Stimulated activated CD8-positive, alpha-beta memory T cell treated with anti-CD3 and anti-CD28 coated beads, Interleukin-4, amount 100 ng/mL, for 4 hours (primary cell): ENCODE results near the gene NAP1L4.

Experiments used
- DNase-seq, 2 donors: peaks; one replicate each; pipeline ENCODE4 v3.0.0-alpha.2; 2020; ENCODE audit warnings: low read depth in 2 of 2, low spot score in 1 of 2

The NAP1L4 gene

DNA sequence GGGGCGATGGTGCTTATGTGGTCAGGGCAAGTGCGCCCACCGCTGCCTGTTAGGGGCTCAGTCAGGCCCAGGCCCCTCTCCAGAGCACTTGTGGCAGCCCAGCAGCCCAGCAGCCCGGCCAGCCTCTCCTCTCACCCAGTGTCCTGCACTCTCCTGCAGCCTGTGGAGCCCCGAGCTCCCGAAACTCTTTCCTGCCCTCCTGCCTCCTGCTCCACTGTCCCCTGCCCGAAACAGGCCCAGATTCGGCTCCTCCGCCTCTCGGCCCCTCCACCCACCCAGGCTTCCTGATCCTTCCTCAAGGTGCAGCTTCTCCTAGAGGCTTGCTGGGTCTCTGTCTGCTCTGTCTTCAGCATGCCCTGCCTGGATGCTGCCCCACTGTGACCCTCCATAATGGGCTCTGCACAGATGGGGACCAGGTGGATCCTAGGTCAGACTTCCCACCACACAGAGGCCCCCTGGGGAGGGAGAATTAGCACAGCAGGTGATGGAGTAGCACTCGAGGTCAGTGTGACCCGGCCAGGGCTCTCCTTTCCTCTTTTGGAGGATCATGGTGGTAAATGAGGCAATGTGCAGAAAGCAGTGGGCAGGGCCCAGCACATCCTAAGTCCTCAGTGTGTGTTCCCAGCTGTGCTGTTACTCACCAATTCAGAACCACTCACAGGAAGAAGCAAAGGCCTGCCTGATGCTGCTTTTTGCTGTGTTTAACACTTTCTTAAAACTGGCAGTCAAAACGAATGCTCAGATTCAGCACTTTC is 18.6 kb upstream of the NAP1L4 start:
- no peak for DNase-seq

DNA sequence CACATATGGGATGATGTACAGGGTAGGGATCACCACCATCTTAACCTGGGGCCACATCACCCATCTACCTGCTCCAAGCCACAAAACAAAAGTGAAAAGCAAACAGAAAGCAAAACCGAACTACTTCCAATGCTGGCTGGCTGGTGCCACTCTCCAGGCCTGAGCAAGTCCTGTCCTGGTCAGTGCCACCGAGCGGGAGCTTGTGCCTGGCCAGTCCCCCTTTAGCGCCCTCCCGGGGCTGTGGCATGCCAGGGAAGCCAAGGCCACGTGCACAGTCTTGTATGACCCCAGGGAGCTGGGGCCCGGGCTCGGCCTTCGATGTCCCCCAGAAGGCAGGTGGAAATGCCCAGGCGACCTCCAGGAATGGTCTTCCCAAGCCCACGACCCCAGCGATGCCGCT is 17.9 kb upstream of the NAP1L4 start:
- no peak for DNase-seq

DNA sequence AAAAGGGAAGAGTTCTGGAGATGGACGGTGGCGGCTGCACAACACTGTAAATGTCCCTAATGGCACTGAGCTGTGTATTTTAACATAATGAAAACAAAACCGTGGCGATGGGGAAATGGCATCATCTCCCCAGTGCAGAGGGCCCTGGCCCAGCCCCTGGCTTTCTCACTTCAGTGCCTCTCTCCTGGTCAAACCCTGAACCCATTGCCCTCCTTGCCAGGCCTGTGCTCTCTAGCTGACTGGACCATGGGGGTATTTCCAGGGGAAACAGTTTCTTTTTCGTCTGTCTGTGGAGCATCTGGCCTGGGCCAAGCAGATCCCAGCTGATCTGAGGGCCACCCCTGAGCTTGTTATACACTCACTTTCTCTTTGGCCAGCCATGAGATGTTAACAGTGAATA is 17.4 kb upstream of the NAP1L4 start:
- DNase-seq: no peak

DNA sequence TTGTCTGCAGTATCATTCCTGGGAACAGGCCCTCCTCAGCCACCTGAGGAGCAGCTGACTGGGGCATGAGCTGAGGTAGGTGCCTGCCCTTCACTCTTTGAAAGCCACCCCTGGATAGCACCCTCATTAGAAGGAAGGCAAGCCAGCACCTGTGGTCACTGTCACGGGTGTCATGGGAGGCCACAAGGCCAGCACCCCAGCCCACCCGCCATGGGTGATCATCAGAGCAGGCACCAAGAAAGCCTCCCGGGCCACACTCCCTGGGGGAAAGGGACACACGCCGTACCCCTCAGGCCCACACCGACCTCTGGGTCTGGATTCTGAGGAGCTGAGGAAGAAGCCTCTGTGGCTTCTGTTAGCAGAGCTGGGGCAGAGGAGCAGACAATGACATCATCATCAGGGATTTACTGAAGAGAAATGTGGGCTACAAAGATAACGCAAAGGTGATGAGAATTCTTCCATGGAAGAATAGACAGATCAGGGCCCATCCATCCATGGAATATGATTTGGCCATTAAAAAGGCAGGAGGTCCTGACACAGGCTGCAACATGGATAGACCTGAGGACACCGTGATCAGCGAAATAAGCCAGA is 16.7 kb upstream of the NAP1L4 start:
- DNase-seq: no peak

DNA sequence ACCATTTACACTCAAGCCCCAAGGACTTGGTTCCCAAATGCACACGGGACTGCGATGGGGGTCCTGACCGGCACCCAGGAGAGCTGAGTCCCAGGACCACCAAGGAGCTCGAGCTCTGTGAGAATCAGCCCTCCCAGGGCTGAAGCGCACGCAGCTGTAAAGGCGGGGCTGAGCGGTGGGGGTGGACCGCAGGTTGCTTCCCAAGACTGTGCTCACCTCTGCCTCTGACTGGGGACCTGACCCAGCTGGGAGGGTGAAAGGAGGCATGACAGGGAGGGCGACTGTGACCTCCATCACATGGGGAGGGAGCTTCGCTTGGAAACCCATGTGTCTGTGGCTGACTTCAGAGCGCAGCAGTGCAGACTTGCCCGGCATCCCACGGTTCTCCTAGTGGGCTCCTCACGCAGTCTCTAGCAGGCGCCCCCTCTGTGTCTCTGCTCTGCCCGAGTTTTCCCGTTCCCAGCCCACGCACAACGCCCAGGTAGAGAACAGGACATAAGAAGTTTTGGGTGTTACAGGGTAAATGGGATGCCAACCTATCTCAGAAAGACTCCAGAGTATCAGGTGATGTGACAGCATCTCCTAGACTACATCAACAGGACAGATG is 15.4 kb upstream of the NAP1L4 start:
- no peak for DNase-seq

DNA sequence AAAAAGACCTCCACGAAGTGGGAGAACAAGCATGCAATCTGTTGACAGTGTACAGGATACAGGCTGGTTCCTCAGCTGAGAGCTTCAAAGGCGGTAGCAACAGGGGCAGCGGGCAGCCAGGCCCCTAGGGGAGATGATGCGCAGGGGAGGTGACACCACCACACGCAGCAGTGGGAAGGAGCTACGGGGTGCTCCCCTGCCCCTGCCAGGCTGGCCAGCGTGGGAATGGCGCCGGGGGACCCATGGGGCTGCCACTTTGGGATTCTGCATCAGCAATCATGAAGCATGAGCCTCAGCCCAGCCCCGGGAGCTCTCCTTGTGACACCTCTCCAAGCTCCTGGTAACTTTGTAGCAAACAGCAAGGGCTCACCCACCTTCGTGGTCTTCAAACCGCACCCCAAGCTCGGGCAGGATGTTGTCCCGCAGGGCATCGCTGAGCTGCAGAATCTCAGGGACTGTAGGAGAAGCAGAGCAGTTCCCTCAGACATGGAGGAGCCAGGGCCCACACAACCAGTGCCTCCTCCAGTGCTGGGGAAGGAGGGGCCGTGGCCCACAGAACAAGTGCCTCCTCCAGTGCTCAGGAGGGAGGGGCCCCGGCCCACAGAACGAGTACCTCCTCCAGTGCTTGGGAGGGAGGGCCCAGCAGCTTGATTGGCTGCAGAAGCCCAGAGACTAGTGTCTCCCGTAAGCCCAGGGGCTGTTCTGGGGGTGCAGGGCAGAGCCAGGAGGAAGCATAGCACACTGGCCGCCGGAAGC is 14.6 kb upstream of the NAP1L4 start:
- DNase-seq: no peak

DNA sequence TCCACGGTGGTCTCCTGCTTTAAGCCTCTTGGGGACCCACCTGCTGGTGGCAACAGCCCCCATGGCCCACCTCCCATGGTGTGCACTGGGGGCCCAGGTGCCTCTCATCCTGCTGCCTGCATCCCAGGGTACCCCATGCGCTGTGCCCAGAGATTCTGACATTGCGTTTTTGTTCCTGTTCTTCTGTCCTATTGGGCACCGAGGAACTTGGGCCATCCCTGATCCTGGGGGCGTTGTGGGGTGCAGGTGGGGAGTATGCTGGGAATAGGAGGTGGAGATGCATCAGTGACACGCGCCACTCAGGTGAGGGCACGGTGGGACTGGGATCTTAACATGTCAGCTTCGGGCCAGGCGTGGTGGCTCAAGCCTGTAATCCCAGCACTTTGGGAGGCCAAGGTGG is 12.4 kb upstream of the NAP1L4 start:
- no peak for DNase-seq

DNA sequence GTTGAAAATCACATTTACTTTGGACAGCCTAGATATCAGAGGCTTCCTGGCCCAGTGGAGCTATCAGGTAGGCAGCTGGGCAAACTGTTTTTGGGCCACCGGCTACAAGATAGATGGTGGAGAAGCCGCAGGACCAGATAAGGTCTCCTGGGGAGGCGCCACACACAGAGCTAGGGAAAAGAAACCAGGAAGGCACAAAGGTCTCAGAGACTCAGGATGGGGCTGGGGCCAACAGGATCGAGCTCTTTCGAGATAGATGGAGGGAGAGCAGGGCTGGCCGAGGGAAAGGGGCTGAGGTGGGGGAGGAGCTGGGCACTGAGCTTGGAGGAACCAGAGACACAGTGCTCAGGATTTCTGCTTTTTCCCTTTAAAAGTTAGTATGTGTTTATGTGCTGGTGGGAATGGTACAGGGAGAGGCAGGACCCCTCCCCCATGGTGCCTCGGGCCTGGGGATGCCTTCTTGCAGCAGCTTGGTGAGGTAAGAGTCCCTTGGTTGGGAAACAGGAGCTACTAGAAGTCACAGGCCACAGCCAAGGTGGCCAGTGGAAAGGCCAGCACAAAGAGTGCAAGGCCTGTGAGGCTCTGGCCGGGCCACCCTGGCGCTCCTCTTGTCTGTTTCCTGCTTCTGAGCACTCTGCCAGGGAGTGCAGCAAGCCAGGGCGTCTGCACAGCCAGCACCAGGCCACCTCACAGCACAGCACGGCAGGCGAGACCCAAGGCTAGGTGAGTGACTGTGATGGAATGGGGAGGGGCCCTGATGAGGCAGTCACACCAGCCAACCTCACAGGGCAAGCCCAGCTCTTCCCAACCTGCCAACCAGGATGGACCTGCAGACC is 11.5 kb upstream of the NAP1L4 start:
- DNase-seq: no peak

DNA sequence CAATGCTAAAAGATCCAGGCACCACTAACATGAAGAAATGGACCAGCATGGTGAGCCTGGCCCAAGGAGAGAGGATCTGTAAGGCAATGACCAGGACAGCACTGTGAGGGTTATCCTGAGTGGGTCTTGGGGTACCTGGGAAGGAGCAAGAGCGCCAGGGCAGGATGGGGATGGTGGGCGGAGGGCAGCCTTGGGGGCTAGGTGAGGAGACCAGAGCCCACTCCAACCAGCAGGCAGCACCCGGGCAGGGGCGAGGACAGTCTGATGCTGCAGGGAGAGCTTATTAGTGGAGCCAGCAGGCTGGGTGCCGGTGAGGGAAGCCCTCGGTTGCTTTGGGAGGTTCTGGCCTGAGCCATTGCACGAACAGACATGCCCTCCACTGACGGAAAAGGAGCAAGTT is 10.7 kb upstream of the NAP1L4 start:
- no peak for DNase-seq

DNA sequence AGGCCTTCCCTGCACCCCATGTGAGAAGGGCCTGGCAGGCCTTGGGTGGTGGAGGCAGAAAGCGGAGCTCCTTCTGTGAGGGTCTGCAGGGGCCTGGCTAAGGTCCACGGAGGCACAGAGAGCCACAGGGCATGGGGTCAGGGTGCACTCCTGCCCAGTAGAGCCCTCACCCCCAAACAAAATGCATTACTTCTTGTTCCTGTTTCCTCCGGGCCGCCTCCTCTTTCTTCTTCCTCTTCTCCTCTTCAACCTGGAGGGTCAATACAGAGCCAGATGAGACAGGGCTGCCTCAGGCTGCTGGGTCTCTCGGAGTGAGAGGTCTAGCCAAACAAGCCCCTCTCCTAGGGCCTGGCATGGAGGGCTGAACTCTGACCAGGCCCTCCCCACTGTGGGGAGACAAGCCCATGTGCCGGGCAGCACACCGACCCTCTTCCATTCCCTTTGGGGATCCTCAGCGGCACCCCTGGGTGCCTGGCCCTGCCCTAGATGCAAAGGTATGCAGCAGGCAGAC is 10.3 kb upstream of the NAP1L4 start:
- no peak for DNase-seq

DNA sequence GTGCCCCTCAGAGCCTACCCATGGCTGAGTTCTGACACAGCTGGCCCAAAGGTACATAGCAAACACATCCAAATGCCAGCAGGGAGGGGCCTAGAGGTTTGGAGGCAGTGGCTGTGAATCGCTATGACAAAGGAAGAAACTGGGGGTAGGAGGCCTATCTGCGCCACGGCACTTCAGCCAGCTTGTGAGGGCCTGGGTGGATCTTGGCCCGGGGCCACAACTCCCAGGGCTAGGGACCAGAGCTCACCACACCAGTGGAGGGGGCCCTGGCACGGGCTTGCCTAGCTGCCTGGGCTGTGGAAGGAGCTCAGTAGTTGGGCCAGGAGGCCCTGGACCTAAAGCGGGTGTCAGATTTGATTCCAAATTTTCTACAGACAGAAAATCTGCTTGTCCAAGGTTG is 9.4 kb upstream of the NAP1L4 start:
- DNase-seq: no peak

DNA sequence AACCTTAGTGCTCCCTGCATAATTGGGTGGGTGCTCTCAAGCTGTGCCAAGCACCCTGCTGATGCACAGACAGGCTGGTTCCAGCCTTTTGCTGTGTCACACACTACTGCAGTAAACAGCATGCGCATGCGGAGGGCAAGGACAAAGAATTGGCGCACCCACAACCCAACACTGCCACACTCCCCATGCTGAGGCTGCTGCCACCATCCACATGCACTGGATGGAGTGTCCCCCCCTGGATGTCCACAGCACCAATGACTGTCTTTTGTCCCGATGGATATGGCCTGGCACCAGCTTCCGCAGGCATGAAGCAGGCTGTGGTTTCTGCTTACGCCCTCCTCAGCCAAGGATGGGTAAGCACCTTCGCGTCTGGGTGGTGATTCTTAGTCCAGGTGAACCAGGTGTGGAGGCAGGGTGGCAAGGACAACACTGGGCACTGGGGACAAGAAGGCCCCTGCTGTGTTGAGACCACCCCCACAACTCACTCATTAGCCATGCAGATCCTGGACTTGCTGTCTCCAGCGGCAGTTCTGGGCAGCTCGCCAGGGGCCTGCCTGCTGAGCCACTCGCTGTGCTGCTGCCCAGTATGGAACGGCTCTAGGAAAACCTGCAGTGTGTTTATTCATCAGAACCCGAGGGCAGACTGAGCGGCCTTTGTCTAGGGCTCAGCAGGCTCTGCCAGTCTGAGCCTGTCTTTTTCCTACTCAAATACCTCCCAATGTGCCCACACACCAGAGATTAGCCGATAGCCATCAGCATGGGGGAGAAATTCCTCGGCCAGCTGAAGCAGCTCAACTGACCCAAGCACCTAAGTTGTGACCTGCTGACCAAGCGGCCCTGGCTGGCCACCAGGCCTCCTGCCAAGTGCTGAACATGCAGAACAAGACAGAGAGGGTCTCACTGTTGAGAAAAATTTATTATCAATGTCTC is 8.2 kb upstream of the NAP1L4 start:
- no peak for DNase-seq

DNA sequence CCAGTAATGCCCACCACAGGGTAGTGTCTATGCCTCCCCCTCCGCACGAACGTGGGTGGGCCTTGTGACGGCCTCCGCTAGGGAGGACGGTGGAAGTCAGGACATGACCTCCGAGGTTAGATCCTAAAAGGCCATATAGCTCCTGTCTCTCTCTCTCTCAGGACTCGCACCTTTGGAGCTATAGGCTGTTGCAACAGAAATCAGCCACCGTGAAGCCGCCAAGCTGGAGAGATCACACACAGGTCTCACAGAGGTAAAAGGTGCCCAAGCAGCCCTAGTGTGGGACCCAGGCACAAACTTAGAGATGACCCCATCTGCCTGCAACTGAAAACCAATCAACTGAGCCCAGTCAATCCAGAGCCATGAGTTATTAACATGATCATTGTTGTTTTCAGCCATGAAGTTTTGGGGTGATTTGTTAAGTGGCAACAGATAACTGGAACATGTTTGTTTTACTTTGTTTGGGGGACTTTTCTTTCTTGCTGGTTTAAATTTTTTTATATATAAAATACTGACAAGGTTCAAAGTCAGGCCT is 7.4 kb upstream of the NAP1L4 start:
- no peak for DNase-seq

DNA sequence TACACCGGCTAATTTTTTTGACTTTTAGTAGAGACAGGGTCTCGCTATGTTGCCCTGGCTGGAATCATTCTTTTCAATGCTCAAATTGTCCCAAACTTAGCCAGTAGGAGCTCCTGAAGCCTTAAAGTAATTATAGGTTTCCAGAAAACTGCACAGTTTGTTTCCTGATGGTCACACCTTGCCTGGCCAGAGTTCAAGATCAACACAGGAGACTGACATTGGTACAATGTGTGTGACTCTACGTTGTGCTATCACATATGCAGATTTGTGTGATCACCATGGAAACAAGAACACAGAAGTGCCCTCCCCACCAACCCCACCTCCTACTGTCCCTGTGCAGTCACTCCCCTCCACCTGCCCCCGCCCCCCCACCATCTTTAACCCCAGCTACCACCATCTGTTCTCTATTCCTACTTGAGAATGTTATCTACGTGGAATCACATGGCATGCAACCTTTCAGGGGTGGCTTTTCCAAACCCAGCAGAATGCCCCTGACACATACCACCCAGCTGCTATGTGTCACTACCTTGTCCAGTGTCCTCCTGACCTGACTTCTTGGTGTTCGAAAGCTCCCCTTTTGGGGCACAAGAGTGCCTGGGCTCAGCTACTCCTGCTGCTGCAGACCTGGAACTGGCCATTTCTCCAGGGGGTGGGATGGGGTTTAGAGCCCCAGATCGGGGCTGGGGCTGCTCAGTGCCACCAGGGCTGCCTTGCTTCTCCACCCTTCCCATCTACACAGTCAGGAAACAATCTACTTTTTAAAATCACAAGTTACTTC is 6.1 kb upstream of the NAP1L4 start:
- no peak for DNase-seq

DNA sequence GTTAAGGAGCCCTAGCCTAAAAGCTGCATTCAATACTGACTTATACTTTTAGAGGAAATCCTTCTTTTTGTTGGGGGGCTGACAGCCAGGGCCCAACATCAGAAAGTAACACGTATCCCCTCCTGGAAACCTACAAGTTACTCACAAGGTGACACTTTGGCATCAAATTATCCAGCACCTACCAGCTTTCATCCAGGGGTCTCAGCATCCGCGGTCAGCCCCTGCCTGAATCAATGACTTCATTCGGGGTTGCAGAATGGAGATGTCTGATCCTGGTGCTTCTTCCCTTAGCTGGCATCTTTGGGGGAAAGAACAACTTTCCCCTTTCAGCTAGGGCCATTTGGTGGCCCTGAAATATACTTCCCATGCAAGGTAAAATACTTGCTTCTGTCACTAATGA is 5.3 kb upstream of the NAP1L4 start:
- DNase-seq: no peak

DNA sequence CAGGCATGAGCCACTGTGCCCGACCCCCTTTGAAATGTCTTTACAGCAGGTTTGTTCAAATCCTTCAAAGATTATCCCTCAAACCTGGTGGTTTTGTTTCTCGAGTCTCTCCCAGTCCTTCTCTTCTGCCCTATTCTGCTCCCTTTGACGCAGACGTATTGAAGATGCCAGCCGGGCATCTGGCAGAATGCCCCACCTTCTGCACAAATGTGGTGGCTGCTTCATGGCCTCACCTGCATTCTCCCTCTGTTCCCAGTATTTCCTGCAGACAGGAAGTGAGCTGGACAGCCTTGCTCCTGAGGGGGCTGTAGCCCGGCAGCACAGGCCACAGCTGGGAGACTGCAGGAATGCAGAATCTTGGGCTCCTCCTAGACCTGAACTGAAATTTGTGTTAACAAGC is 4.8 kb upstream of the NAP1L4 start:
- no peak for DNase-seq

DNA sequence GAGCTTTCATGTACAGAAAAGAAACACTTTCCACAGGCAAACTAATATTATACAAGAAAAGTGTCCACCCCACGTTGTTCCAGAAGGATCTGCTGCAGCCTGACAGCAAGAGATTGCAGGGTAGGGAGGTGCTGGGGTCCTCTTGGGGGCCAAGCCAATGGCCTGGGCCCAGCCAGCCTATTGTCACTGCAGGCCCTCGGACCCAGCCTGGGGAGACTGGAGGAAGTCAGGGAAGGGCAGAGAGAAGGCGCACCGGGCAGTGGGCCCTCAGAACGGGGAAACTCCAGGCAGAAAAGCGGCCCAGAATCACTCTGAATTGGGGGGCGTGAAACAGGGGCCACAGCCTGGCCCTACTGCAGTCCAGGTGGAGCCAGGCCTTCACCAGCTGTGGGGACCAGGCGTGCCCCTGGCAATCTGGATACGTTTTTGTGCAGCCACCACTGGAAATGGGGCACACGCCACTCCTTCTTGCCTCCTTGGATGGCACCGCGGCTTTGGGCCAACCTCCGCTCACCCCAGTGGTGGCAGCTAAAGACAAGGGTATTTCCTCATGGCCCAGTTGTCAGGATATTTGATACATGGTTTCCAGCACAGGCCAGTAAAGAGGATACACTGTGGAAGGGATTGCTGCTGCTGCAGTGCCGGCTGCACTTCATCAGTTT is 3.9 kb upstream of the NAP1L4 start:
- DNase-seq: no peak

DNA sequence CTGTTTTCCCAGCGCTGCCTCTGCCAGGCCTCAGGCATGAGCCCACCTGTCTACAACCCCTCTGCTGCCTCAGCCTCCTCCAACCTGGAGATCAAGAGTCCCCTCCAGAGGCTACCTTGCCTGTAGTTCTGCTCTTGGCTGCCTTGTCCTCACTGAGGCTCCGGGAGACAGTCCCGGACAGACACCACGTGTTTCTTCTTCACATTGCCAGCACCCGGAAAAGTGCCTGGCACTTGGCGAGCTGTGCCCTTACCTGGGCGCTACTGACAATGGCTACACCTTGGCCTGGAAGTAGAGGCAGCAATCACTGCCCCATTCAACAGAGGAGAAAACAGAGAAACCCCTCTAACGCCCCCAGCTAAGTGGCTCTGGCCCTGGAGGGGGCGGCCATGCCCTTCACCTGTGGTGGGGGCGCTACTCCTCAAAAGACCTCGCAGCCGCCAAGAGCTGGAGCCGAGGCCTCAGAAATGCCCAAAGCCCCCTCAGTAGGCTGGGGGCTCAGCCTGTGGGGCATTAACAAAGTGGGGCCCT is 3.0 kb upstream of the NAP1L4 start:
- DNase-seq: no peak
